GM12878 (cell line): ENCODE measurements around the gene PLCG2. TPM values are rescaled to one million over a fixed set of nuclear protein-coding genes. Genes with fewer than 3 reads are reported as not detected.

Source experiments
- ASH2L ChIP-seq: fragments of 300-600, 200-600 bp; sonication (generic); IDR thresholded peaks from 2 replicates; pipeline ENCODE4 v1.6.1; 2017; ENCODE audit warnings: low read depth, mild to moderate bottlenecking, borderline replicate concordance
- CEBPB ChIP-seq, 2 experiments: fragments of 150-350 bp in 1 of 2; IDR thresholded peaks; 2 replicates each; pipeline ENCODE4 v1.6.1; 2012 to 2014; ENCODE audit warnings: low read depth in 2 of 2, low read length in 2 of 2, borderline replicate concordance in 1 of 2, inconsistent platforms in 1 of 2
- CHD1 ChIP-seq: IDR thresholded peaks from 2 replicates; pipeline ENCODE4 v1.6.1; 2012; ENCODE audit warnings: low read depth, low read length, improper control_type of control experiment
- CREB1 ChIP-seq: IDR thresholded peaks from 2 replicates; pipeline ENCODE4 v1.6.1; 2012; ENCODE audit warnings: low read depth, mild to moderate bottlenecking, inconsistent platforms
- EGR1 ChIP-seq, 2 experiments: IDR thresholded peaks; 1 replicate in 1 of 2; 2 replicates in 1 of 2; pipeline ENCODE4 v1.6.1; 2011 to 2012; ENCODE audit warnings: low read depth in 2 of 2, low read length in 2 of 2, borderline replicate concordance in 1 of 2, mild to moderate bottlenecking in 1 of 2, moderate library complexity in 1 of 2
- EP300 ChIP-seq, 2 experiments: fragments of 150-350 bp in 1 of 2; IDR thresholded peaks; 2 replicates each; pipeline ENCODE4 v1.6.1; 2011 to 2012; ENCODE audit warnings: low read depth in 2 of 2, low read length in 2 of 2, borderline replicate concordance in 1 of 2, improper control_type of control experiment in 1 of 2, inconsistent platforms in 1 of 2; ENCODE audit not compliant: control insufficient read depth in 1 of 2
- KLF5 ChIP-seq: fragments of 450-650 bp; IDR thresholded peaks from 2 replicates; pipeline ENCODE4 v1.6.1; 2014; ENCODE audit warnings: mild to moderate bottlenecking; ENCODE audit not compliant: partially characterized antibody
- MLLT1 ChIP-seq: fragments of 450-650 bp; IDR thresholded peaks from 2 replicates; pipeline ENCODE4 v1.6.1; 2016; ENCODE audit warnings: mild to moderate bottlenecking
- NFXL1 ChIP-seq: fragments of 450-650 bp; IDR thresholded peaks from 2 replicates; pipeline ENCODE4 v1.6.1; 2017; ENCODE audit warnings: antibody characterized with exemption, mild to moderate bottlenecking, borderline replicate concordance
- NR2C1 ChIP-seq: fragments of 450-650 bp; IDR thresholded peaks from 2 replicates; pipeline ENCODE4 v1.6.1; 2017; ENCODE audit warnings: antibody characterized with exemption, mild to moderate bottlenecking, moderate library complexity
- NR2C2 ChIP-seq: IDR thresholded peaks from 2 replicates; pipeline ENCODE4 v1.6.1; 2011; ENCODE audit warnings: borderline replicate concordance, low read depth; ENCODE audit not compliant: control insufficient read depth, insufficient read length
- NR2F1 ChIP-seq: fragments of 450-650 bp; conservative IDR thresholded peaks from 2 replicates; pipeline ENCODE4 v1.6.1; 2017; ENCODE audit warnings: mild to moderate bottlenecking
- PAX5 ChIP-seq: IDR thresholded peaks from 2 replicates; pipeline ENCODE4 v1.6.1; 2011; ENCODE audit warnings: low read depth, low read length, borderline replicate concordance
- SPI1 ChIP-seq: IDR thresholded peaks from 2 replicates; pipeline ENCODE4 v1.6.1; 2011; ENCODE audit warnings: low read depth, mild to moderate bottlenecking, low read length, moderate library complexity, borderline replicate concordance; ENCODE audit not compliant: insufficient read depth
- STAT1 ChIP-seq: fragments of 450-650 bp; conservative IDR thresholded peaks from 2 replicates; pipeline ENCODE4 v1.6.1; 2014; ENCODE audit warnings: antibody characterized with exemption, mild to moderate bottlenecking
- SUPT20H ChIP-seq: IDR thresholded peaks from 2 replicates; pipeline ENCODE4 v1.6.1; 2011; ENCODE audit warnings: low read depth, mild to moderate bottlenecking, low read length, moderate library complexity, borderline replicate concordance; ENCODE audit not compliant: control insufficient read depth
- SUZ12 ChIP-seq: fragments of 200-600 bp; sonication (generic); IDR thresholded peaks from one replicate; pipeline ENCODE4 v1.6.1; 2018; ENCODE audit warnings: antibody characterized with exemption, mild to moderate bottlenecking; ENCODE audit not compliant: unreplicated experiment
- TAF1 ChIP-seq: IDR thresholded peaks from 2 replicates; pipeline ENCODE4 v1.6.1; 2011; ENCODE audit warnings: mild to moderate bottlenecking, low read depth, low read length, borderline replicate concordance
- TCF7 ChIP-seq: IDR thresholded peaks from 2 replicates; pipeline ENCODE4 v1.6.1; 2014; ENCODE audit warnings: antibody characterized with exemption, borderline replicate concordance
- ZNF622 ChIP-seq: fragments of 450-650 bp; IDR thresholded peaks from 2 replicates; pipeline ENCODE4 v1.6.1; 2017; ENCODE audit warnings: mild to moderate bottlenecking, inconsistent platforms
- ZSCAN29 ChIP-seq: fragments of 450-650 bp; IDR thresholded peaks from 2 replicates; pipeline ENCODE4 v1.6.1; 2017; ENCODE audit warnings: mild to moderate bottlenecking, moderate library complexity
- polyA plus RNA-seq, 11 experiments: library from polyadenylated mRNA; depleted of rRNA in 4 of 11; unstranded in 6 of 11; stranded (reverse) in 5 of 11; fragments of >200 nt; fragmentation: Nextera tagmentation in 4 of 11; fragmentation: Illumina TruSeq in 1 of 11; extraction: Ambion mirVana in 4 of 11; extraction: Trizol in 1 of 11; gene quantifications; 1 replicate in 1 of 11; 2 replicates in 10 of 11; pipeline versions ENCODE4 v1.2.1 to v1.2.3, GENCODE V29; 2011 to 2016; ENCODE audit warnings: inconsistent platforms in 2 of 11, missing spikeins in 2 of 11, low read depth in 1 of 11
- total RNA-seq, 4 experiments: library from RNA; depleted of rRNA in 3 of 4; stranded (reverse); fragments of >200 nt in 3 of 4; fragmentation: Illumina TruSeq in 1 of 4; extraction: Trizol in 1 of 4; gene quantifications; 2 replicates each; pipeline versions ENCODE4 v1.2.1 to v1.2.3, GENCODE V29; 2013 to 2021
- TF ChIP-seq, protein P1 (sequence below): IDR thresholded peaks from 2 replicates; pipeline ENCODE4 v1.6.1; 2011; ENCODE audit warnings: borderline replicate concordance, low read depth, mild to moderate bottlenecking, moderate library complexity, mixed read lengths, low read length; ENCODE audit not compliant: insufficient read depth; ENCODE audit errors: extremely low read length
- TF ChIP-seq, protein P2 (sequence below): fragments of 450-650 bp; conservative IDR thresholded peaks from 2 replicates; pipeline ENCODE4 v1.6.1; 2017; ENCODE audit warnings: mild to moderate bottlenecking, moderate library complexity

The PLCG2 gene
- total and polyA plus RNA-seq, 10 of the 15 experiments (the other 5 are each of a cell fraction or from before 2014, with no cell fraction given): 47.6 to 256 (median 149) TPM

DNA sequence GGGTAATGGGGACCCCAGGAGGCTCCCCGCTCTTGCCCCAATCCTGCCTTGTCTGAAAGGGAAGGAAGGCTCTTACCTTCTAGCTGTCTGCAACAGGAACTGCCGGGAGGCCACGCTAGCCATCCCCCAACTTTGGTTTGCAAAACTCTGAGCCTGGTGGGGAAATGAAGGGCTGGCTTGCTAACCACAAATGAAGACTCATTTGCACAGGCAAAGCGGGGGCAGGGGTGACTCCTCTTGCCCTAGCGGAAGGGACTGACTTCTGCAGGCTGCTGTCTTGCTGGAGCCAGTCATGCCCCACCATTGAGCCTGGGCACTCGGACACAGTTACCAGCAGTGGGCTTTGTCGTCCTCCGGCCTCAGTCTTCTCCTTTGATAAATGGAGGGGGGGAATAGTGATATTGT lies 52.6 kb downstream of the PLCG2 start (continued):
- TF ChIP-seq EP300 (IDR thresholded peaks at IDR 0.05; ENCODE audit: borderline replicate concordance in 1 of 2, control insufficient read depth in 1 of 2, low read depth in 2 of 2, low read length in 2 of 2): 0 out of 4 replicates have a peak, but pooled peaks have one; percentile 25 to 56
- no peak for TF ChIP-seq ZNF622
- no peak for TF ChIP-seq ASH2L
- TF ChIP-seq TCF7: no peak
- peak; percentile 67 for TF ChIP-seq SPI1
- TF ChIP-seq CHD1: no peak
- no peak for TF ChIP-seq NR2C1
- TF ChIP-seq CREB1: peak; percentile 59
- TF ChIP-seq NR2C2: no peak
- TF ChIP-seq NR2F1: peak; percentile 85
- TF ChIP-seq PAX5: peak; percentile 73; the same call in 1 of the 2 replicates
- TF ChIP-seq, protein P1, sequence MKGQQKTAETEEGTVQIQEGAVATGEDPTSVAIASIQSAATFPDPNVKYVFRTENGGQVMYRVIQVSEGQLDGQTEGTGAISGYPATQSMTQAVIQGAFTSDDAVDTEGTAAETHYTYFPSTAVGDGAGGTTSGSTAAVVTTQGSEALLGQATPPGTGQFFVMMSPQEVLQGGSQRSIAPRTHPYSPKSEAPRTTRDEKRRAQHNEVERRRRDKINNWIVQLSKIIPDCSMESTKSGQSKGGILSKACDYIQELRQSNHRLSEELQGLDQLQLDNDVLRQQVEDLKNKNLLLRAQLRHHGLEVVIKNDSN: no peak
- TF ChIP-seq SUZ12: no peak
- TF ChIP-seq ZSCAN29: no peak
- TF ChIP-seq STAT1: no peak
- TF ChIP-seq NFXL1: no peak
- TF ChIP-seq SUPT20H: no peak
- TF ChIP-seq MLLT1: peak; percentile 65
- TF ChIP-seq KLF5: no peak
- peak; percentile 81; the same call in 1 of the 2 replicates for TF ChIP-seq TAF1
- peak in 1 of 2 experiments; percentile 89; a peak in 2 of 3 replicates for TF ChIP-seq EGR1 (IDR thresholded peaks at IDR 0.05; ENCODE audit: borderline replicate concordance in 1 of 2, low read depth in 2 of 2, low read length in 2 of 2)
- TF ChIP-seq, protein P2, sequence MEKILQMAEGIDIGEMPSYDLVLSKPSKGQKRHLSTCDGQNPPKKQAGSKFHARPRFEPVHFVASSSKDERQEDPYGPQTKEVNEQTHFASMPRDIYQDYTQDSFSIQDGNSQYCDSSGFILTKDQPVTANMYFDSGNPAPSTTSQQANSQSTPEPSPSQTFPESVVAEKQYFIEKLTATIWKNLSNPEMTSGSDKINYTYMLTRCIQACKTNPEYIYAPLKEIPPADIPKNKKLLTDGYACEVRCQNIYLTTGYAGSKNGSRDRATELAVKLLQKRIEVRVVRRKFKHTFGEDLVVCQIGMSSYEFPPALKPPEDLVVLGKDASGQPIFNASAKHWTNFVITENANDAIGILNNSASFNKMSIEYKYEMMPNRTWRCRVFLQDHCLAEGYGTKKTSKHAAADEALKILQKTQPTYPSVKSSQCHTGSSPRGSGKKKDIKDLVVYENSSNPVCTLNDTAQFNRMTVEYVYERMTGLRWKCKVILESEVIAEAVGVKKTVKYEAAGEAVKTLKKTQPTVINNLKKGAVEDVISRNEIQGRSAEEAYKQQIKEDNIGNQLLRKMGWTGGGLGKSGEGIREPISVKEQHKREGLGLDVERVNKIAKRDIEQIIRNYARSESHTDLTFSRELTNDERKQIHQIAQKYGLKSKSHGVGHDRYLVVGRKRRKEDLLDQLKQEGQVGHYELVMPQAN: no peak
- TF ChIP-seq CEBPB (IDR thresholded peaks at IDR 0.05; ENCODE audit: borderline replicate concordance in 1 of 2, low read depth in 2 of 2, low read length in 2 of 2): no peak
